IMR-90 (cell line): Measurements from ENCODE around the gene RBMS3.

ENCODE experiments used
- BHLHE40 ChIP-seq: fragments of 150-350 bp; IDR thresholded peaks from 2 replicates; pipeline ENCODE4 v1.6.1; 2016; ENCODE audit warnings: mild to moderate bottlenecking, low read depth, low read length
- CHD1 ChIP-seq: IDR thresholded peaks from 2 replicates; pipeline ENCODE4 v1.6.1; 2012; ENCODE audit warnings: low read depth, low read length, improper control_type of control experiment
- CTCF ChIP-seq: conservative IDR thresholded peaks from 2 replicates; pipeline ENCODE4 v1.5.1; 2012; ENCODE audit warnings: mild to moderate bottlenecking, low read depth, low read length, improper control_type of control experiment
- ELK1 ChIP-seq: fragments of 150-350 bp; IDR thresholded peaks from 2 replicates; pipeline ENCODE4 v1.6.1; 2016; ENCODE audit warnings: low read depth, mild to moderate bottlenecking, low read length, moderate library complexity, borderline replicate concordance
- MXI1 ChIP-seq: IDR thresholded peaks from 2 replicates; pipeline ENCODE4 v1.6.1; 2012; ENCODE audit warnings: low read depth, mild to moderate bottlenecking, low read length, moderate library complexity, borderline replicate concordance
- NFE2L2 ChIP-seq: fragments of 150-350 bp; IDR thresholded peaks from 2 replicates; pipeline ENCODE4 v1.6.1; 2016; ENCODE audit warnings: low read depth, mild to moderate bottlenecking, low read length
- POLR2A ChIP-seq: IDR thresholded peaks from 2 replicates; pipeline ENCODE4 v1.6.1; 2012; ENCODE audit warnings: mild to moderate bottlenecking, low read depth, low read length
- RCOR1 ChIP-seq: IDR thresholded peaks from 2 replicates; pipeline ENCODE4 v1.6.1; 2012; ENCODE audit warnings: mild to moderate bottlenecking, low read length, improper control_type of control experiment; ENCODE audit not compliant: insufficient replicate concordance
- RFX5 ChIP-seq: IDR thresholded peaks from 2 replicates; pipeline ENCODE4 v1.8.0; 2012; ENCODE audit warnings: low read depth, mild to moderate bottlenecking, low read length, moderate library complexity
- SMC3 ChIP-seq: fragments of 150-350 bp; IDR thresholded peaks from 2 replicates; pipeline ENCODE4 v1.6.1; 2016; ENCODE audit warnings: low read depth, mild to moderate bottlenecking, antibody characterized with exemption, low read length, moderate library complexity
- USF2 ChIP-seq: fragments of 150-350 bp; IDR thresholded peaks from 2 replicates; pipeline ENCODE4 v1.6.1; 2017; ENCODE audit warnings: mild to moderate bottlenecking, antibody characterized with exemption, low read length, low read depth

- TF ChIP-seq CTCF (no peak), RCOR1 (no peak), NFE2L2 (no peak), USF2 (no peak), POLR2A (no peak), SMC3 (no peak), CHD1 (no peak), RFX5 (no peak), MXI1 (no peak), ELK1 (no peak), BHLHE40 (no peak)
Measured at GRCh38 chr3:29502771-29503170, 221.9 kb downstream of the RBMS3 start.
